HL-60/S4 (cell line): ENCODE data around the gene ODAPH.
"Not testable (repeated sequence)": the region's sequence is repeated elsewhere in the genome, so short reads cannot be mapped to it uniquely, and the experiment has no call there.

Experiments
- in situ Hi-C: fragments of 300-500 bp; cut with MboI; formaldehyde crosslinking; loops from 2 replicates; pipeline ENCODE4 v1.14.3; 2022; ENCODE audit warnings: low sequenced_read_pairs

ODAPH gene

GRCh38 chr4:75544220-75544619, 11.6 kb upstream of the ODAPH start:
- in situ Hi-C loops, result not testable (repeated sequence)

GRCh38 chr4:75544870-75545269, 11.0 kb upstream of the ODAPH start:
- in situ Hi-C loops, result no loop called here

GRCh38 chr4:75545526-75545925, 10.3 kb upstream of the ODAPH start:
- in situ Hi-C loops, result no loop called here

GRCh38 chr4:75547647-75548387, 8.0 kb upstream of the ODAPH start:
- in situ Hi-C loops, result no loop called here

DNA sequence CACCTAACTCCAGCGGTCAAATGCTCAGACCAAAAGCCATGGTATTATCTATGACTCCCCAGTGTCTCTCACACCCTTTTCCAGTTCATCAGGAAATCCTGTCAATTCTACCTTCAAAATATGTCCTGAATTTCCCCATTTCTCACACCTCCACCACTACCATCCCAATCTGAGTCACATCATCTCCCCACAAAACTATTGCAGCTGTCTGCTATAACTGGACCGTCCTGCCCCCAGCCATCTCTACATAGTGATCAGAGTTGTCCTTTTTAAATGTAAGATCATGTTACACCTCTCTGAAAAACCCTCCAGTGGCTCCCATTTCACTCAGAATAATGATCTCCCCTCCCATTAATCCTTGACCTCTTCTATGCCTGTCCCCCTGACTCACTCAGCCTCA, 6.8 kb upstream of the ODAPH start:
- in situ Hi-C loops, result no loop called here

- in situ Hi-C loops, result no loop called here
Observed at GRCh38 chr4:75552452-75552851, 3.4 kb upstream of the ODAPH start.

DNA sequence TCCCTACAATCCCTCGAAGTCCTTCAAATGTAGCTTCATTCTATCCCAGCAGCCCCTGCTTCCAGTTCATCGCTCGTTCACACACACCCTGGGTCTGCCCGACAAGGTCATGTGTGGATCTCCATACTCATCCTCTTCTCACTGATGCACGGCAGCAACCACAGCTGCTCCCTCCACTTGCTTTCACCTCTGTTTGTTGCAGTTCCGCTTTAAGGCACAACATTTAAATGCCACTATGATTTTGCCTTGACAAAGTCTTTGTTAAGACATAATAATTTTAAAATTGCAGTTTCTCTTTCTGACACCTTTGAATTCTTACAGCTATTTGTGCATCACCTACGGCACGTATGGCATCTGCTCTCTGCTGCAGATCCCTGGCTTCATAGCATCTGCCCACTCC, 1.8 kb downstream of the ODAPH start:
- in situ Hi-C loops, result no loop called here

DNA sequence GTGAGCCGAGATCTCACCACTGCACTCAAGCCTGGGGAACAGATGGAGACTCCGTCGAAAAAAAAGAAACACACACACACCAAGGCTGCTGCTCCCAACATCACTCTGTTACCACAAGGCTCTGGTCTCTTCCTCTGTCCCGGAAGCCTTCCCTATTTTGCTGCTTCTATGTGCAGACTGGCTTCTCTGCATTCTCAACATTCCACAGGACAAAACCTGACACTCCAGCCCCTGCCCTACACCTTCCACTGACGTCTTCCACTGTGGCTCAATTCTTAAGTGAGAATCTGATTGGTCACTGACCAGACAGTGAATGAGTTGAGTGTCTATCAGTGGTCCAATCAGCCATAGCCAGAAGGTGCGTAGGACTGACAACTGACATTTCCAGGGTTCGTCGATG, 5.9 kb downstream of the ODAPH start:
- in situ Hi-C loops, result no loop called here

DNA sequence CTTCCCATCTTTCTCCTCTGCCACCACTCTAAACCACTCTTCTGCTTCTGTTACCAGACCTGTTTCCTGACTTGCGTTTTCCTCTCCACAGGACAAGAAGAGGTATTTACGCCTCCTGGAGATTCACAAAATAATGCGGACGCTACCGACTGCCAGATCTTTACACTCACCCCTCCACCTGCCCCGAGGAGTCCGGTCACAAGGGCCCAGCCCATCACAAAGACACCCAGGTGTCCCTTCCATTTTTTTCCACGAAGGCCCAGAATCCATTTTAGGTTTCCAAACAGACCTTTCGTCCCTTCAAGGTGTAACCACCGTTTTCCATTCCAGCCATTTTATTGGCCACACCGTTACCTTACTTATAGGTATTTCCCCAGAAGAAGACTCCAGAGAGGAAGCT, 8.2 kb downstream of the ODAPH start:
- in situ Hi-C loops, result no loop called here

GRCh38 chr4:75565481-75565880, 9.6 kb downstream of the ODAPH start:
- in situ Hi-C loops, result no loop called here

GRCh38 chr4:75566911-75567310, 11.0 kb downstream of the ODAPH start:
- in situ Hi-C loops, result no loop called here

DNA sequence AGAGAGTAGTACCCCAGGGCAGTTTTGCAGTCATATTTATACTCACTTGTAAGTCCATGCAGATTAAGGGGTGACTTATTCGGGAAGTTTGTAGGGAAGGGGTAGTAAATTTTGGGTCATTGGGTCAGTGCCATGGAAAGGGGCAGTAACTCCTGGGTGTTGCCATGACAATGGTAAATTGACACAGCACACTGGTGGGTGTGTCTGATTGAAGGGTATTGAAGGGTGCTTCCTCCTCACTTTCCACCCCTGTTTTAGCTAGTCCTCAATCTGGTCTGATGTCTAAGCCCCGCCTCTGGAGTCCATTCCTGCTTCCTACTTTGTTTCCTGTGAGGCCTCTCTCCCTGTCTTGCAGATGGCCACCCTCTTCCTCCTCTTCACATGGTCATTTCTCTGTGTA, 11.9 kb downstream of the ODAPH start:
- in situ Hi-C loops, result no loop called here

DNA sequence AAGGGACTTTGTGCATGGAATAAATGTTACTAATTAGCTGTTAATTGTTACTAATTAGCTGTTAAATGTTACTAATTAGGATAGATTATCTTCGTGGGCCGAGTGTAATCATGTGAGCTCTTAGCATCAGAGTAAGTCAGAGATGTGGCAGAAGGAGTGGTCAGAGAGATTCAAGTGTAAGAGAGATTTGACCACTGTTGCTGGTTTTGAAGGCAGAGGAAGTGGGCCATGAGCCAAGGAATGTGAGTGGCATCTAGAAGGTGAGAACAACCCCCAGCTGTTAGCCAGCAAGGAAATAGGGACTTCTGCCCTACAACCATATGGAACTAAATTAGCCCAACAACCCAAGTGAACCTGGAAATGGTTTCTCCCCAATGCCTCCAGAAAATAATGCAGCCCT, 28.2 kb downstream of the ODAPH start:
- in situ Hi-C loops, result no loop called here

- in situ Hi-C loops, result no loop called here
Observed at GRCh38 chr4:75593393-75593792, 37.5 kb downstream of the ODAPH start.

DNA sequence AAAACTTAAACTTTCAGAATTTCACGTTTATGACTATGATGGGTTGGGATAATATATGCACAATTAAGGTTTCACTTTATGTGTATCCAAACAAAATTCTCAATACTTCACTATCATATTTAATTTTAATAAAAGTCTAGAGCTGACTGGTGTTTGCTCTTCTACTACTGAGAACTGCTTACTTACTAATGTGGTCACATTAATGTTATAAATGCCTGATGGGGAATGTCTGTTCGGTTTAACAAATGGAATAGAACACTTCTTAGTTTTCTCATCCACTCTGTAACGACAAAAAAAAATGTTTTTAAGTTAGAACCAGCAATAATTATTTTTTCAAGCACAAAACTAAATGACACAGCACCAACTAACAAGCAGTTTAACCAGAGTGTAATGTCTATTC, 40.2 kb downstream of the ODAPH start:
- in situ Hi-C loops, result no loop called here

DNA sequence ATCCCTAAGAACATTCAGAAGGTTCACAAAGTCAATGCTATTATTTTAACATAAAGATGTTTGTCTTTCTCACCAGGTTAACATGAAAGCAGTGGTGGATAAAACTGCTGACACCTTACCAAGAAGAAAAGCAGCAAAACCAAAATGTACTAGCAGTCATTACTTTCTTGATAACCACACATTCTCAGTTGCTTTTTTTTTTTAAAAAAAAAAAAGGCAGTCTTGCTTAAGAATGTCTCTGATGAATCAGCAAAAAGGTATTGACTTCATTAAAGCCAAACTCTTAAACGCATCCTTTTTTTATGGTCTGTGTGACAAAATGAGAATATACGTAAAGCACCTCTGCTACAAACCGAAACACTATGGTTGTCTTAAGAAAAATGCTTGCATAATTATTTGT, 42.5 kb downstream of the ODAPH start:
- in situ Hi-C loops, result no loop called here

DNA sequence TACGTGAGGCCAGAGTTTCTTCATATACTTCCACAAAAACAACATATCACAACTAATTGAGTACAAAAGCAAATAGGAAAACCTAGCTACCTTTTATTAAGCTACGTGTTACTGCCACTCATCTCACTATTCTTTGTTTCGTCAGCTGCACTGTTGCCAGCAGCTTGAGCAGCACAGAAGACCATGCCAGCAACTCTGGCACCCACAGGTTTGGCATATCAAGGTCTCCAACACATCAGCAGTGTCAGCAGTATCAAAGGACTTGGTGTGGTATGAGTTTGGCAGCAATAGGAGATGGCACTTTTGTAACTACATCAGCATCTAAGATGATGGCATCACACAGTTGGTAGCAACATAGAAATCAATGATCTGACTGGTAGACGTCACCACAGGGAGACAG, 43.8 kb downstream of the ODAPH start:
- in situ Hi-C loops, result no loop called here

DNA sequence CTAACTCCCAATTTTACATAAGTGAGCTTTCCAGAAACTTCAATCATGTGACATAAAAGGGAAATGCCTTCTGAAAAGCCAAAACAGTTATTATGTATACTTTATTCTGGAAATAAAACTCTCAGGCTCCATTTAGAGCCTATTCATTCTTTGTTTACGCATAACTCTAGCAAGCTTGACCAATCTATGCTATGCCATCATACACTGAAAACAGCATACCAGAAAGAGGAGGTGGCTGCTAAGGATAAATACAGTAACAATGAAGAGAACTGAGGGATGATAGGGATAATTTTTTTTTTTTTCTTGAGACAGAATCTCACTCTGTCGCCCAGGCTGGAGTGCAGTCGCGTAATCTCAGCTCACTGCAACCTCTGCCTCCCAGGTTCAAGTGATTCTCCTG, 50.1 kb downstream of the ODAPH start:
- in situ Hi-C loops, result no loop called here

- in situ Hi-C loops, result no loop called here
Observed at GRCh38 chr4:75612306-75612705, 56.4 kb downstream of the ODAPH start.
